DOHH2 (cell line): ENCODE results near the gene COPS8.

Experiments
- CTCF ChIP-seq: fragments of 200-600 bp; sonication (generic); IDR thresholded peaks from one replicate; pipeline ENCODE4 v1.5.1; 2014; ENCODE audit warnings: antibody characterized with exemption, mild to moderate bottlenecking, low read depth, low read length; ENCODE audit not compliant: poor library complexity, severe bottlenecking
- EZH2phosphoT487 ChIP-seq: fragments of 200-600 bp; sonication (generic); IDR thresholded peaks from 2 replicates; pipeline ENCODE4 v1.6.1; 2017; ENCODE audit warnings: borderline replicate concordance, mild to moderate bottlenecking, antibody characterized with exemption, low read length, moderate library complexity, mixed read lengths

DNA sequence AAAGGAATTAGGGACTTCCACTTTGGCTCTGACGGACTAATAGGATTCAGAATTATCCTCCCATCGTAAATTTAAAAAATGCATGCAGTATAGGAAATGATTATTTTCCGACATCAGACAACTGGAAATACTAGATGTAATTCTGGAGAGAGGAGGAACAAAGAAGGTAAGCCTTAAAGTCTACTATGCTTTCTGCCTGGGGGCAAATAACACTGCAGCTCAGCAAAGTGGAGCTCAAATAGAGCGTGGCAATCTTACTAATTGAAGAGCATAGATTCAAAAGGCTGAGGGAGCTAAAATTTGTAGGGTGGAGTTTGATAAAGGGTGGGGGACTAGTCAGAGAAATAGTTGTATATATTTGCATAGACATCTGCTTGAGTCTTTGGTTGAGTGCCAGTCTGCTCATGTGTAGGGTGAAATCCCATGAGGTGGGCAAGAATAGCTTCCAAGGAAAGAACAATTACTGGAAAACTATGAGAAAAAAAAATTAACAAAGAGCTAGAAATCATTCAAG, 23.8 kb downstream of the COPS8 start:
- TF ChIP-seq CTCF (no peak), EZH2phosphoT487 (no peak)
